GM18868 (cell line): Measurements from ENCODE around the gene CLASP2.
"Not testable (repeated sequence)": the region's sequence is repeated elsewhere in the genome, so short reads cannot be mapped to it uniquely, and the experiment has no call there.

Source experiments
- ATAC-seq: cut with Tn5 transposase; IDR thresholded peaks from one replicate; pipeline ENCODE4 v1.9.1; 2021; ENCODE audit warnings: mild to moderate bottlenecking, moderate library complexity; ENCODE audit not compliant: unreplicated experiment

Gene CLASP2

GRCh38 chr3:33461097-33461496 lies 257.0 kb downstream of the CLASP2 start:
- no peak for ATAC-seq

- ATAC-seq, result not testable (repeated sequence)
These were observed 258.5 kb downstream of the CLASP2 start for GRCh38 chr3:33459577-33459976.

GRCh38 chr3:33458446-33458845 lies 259.6 kb downstream of the CLASP2 start:
- no peak for ATAC-seq

GRCh38 chr3:33456756-33457155 lies 261.3 kb downstream of the CLASP2 start:
- ATAC-seq, result no peak

- no peak for ATAC-seq
These were observed 264.7 kb downstream of the CLASP2 start for GRCh38 chr3:33453331-33453761.

GRCh38 chr3:33451994-33452393 lies 266.1 kb downstream of the CLASP2 start:
- ATAC-seq, result not testable (repeated sequence)

- no peak for ATAC-seq
These were observed 270.1 kb downstream of the CLASP2 start for GRCh38 chr3:33447958-33448357.

GRCh38 chr3:33447256-33447625 lies 270.8 kb downstream of the CLASP2 start:
- ATAC-seq, result not testable (repeated sequence)
